CD4-positive, alpha-beta T cell (primary cell): ENCODE data around the gene PAPOLA. TPM values are rescaled to one million over a fixed set of nuclear protein-coding genes. Genes with fewer than 3 reads are reported as not detected.
"Not testable (repeated sequence)": the region's sequence is repeated elsewhere in the genome, so short reads cannot be mapped to it uniquely, and the experiment has no call there.

Source experiments
- ATAC-seq: fragments of 200-7000 bp; cut with Tn5 transposase; one replicate; pipeline ENCODE4 v1.10.0; 2022; ENCODE audit warnings: mild to moderate bottlenecking; ENCODE audit not compliant: poor library complexity
- CTCF ChIA-PET: fragments of 350-600 bp; sonication (Branson Sonifier 250); formaldehyde crosslinking; loops from one replicate; lab custom pipeline; 2021; ENCODE audit warnings: antibody characterized with exemption, inconsistent platforms; lab: Charles Lee
- POLR2A ChIA-PET: fragments of 350-600 bp; sonication (Branson Sonifier 250); formaldehyde crosslinking; loops from one replicate; lab custom pipeline; 2021; ENCODE audit warnings: antibody characterized with exemption, inconsistent platforms; lab: Charles Lee
- DNase-seq, 14 experiments: peaks; one replicate each; pipeline ENCODE4 v3.0.0-alpha.2; 2013 to 2020; ENCODE audit warnings: mixed read lengths in 2 of 14
- H3K27ac ChIP-seq, 2 donors: one replicate each; pipeline versions ENCODE4 v1.5.1 to v1.7.0; 2013; ENCODE audit warnings: low read length in 2 of 2, low read depth in 1 of 2, mild to moderate bottlenecking in 1 of 2
- H3K27me3 ChIP-seq, 2 experiments: 1 replicate in 1 of 2; 2 replicates in 1 of 2; pipeline versions ENCODE4 v1.6.1 to v1.7.0; 2013; ENCODE audit warnings: low read length in 2 of 2, control low read depth in 1 of 2, mild to moderate bottlenecking in 1 of 2, moderate library complexity in 1 of 2; ENCODE audit not compliant: insufficient read depth in 2 of 2, control insufficient read depth in 1 of 2
- H3K36me3 ChIP-seq: one replicate; pipeline ENCODE4 v1.6.1; 2013; ENCODE audit warnings: low read length, control low read depth; ENCODE audit not compliant: insufficient read depth
- H3K4me1 ChIP-seq: one replicate; pipeline ENCODE4 v1.6.1; 2013; ENCODE audit warnings: low read length, control low read depth; ENCODE audit not compliant: insufficient read depth
- H3K4me3 ChIP-seq: one replicate; pipeline ENCODE4 v1.5.1; 2013; ENCODE audit warnings: mild to moderate bottlenecking, low read length, moderate library complexity
- H3K9me3 ChIP-seq, 2 experiments: 1 replicate in 1 of 2; 2 replicates in 1 of 2; pipeline versions ENCODE4 v1.6.1 to v1.7.0; 2013; ENCODE audit warnings: low read length in 2 of 2, mild to moderate bottlenecking in 2 of 2, control low read depth in 1 of 2, moderate library complexity in 1 of 2; ENCODE audit not compliant: control insufficient read depth in 1 of 2, insufficient read depth in 1 of 2
- H3K27ac Mint-ChIP-seq: one replicate; pipeline ENCODE4 v1.8.0; 2020; ENCODE audit warnings: mixed read lengths
- H3K27me3 Mint-ChIP-seq: one replicate; pipeline ENCODE4 v1.8.0; 2021; ENCODE audit warnings: mixed read lengths
- H3K36me3 Mint-ChIP-seq: one replicate; pipeline ENCODE4 v1.8.0; 2021; ENCODE audit warnings: low read depth, mixed read lengths
- H3K4me1 Mint-ChIP-seq: one replicate; pipeline ENCODE4 v1.8.0; 2021; ENCODE audit warnings: low read depth, mixed read lengths
- H3K4me3 Mint-ChIP-seq: one replicate; pipeline ENCODE4 v1.8.0; 2020; ENCODE audit warnings: mild to moderate bottlenecking, mixed read lengths
- H3K9me3 Mint-ChIP-seq: one replicate; pipeline ENCODE4 v1.8.0; 2020; ENCODE audit warnings: mixed read lengths
- intact Hi-C, 2 experiments: fragments of 100-400 bp; cut with DNase I in 1 of 2; cut with micrococcal nuclease in 1 of 2; formaldehyde crosslinking; loops; one replicate each; pipeline versions ENCODE4 v1.15.1 to v1.9.0; 2023 to 2025; cut with DNase I, micrococcal nuclease
- total RNA-seq, 174 experiments: library from RNA in 2 of 174; stranded (reverse) in 2 of 174; gene quantifications; one replicate each; pipeline ENCODE4 v1.2.3 and lab custom pipeline; 2021 to 2026
- TF ChIP-seq, protein P1 (sequence below): fragments of 200-600 bp; IDR thresholded peaks from one replicate; pipeline ENCODE4 v1.8.0; 2022; ENCODE audit warnings: antibody characterized with exemption, mild to moderate bottlenecking

The PAPOLA gene
- total RNA-seq, 2 experiments from 2014 or later: 140 to 148 TPM

DNA sequence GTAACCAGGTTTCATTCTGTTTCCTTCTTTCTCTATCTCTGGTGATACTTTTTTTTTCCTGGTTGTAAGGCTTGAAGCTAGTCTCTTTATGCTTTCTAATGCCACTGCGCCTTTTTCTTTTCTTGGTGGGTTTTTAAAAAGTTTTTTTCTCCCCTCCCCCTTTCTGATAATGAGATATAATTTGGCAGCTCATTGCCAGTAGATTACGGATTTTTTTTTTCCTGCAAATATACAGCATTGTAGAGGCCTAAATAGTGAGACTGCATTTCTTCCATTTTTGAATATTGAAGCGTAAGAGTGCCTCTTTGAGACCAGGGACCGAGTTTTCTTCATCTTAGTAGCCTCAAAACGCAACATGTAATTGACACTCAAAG, 1.1 kb downstream of the PAPOLA start:
- no peaks in the 10 kb centered on the region for H3K36me3 ChIP-seq
- POLR2A ChIA-PET: interaction anchor here (0.6 to 1.3 kb wide), 3 partner anchors 9 to 22 kb away, joined by 4 to 8 read pairs (median 4); no protein-coding TSS in a partner anchor
- Mint-ChIP-seq H3K27me3 (no peaks in the 10 kb centered on the region), H3K27ac (peak overlapping the region; percentile 87), H3K4me1 (peaks cover 53% of the 10 kb centered on the region), H3K9me3 (no peaks in the 10 kb centered on the region), H3K36me3 (peaks cover 43% of the 10 kb centered on the region), H3K4me3 (peak overlapping the region; percentile 97)
- no peaks in the 10 kb centered on the region for H3K9me3 ChIP-seq
- H3K27ac ChIP-seq: peak overlapping the region; percentile 93 to 96
- peaks cover 42% of the 10 kb centered on the region for H3K4me1 ChIP-seq
- H3K27me3 ChIP-seq: no peaks in the 10 kb centered on the region
- ATAC-seq: no peak
- CTCF ChIA-PET: no interaction called here
- DNase-seq: no peak
- H3K4me3 ChIP-seq: peak overlapping the region; percentile 80
- intact Hi-C loops: loop anchor here (1.0 to 10.0 kb wide), 5 partner anchors 9 to 292 kb away; partner anchors contain the start of genes AK7 (in 1 of the 2), ATG2B (in 1 of the 2) and GSKIP (in 1 of the 2)
- TF ChIP-seq, protein P1, sequence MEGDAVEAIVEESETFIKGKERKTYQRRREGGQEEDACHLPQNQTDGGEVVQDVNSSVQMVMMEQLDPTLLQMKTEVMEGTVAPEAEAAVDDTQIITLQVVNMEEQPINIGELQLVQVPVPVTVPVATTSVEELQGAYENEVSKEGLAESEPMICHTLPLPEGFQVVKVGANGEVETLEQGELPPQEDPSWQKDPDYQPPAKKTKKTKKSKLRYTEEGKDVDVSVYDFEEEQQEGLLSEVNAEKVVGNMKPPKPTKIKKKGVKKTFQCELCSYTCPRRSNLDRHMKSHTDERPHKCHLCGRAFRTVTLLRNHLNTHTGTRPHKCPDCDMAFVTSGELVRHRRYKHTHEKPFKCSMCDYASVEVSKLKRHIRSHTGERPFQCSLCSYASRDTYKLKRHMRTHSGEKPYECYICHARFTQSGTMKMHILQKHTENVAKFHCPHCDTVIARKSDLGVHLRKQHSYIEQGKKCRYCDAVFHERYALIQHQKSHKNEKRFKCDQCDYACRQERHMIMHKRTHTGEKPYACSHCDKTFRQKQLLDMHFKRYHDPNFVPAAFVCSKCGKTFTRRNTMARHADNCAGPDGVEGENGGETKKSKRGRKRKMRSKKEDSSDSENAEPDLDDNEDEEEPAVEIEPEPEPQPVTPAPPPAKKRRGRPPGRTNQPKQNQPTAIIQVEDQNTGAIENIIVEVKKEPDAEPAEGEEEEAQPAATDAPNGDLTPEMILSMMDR: no peak

DNA sequence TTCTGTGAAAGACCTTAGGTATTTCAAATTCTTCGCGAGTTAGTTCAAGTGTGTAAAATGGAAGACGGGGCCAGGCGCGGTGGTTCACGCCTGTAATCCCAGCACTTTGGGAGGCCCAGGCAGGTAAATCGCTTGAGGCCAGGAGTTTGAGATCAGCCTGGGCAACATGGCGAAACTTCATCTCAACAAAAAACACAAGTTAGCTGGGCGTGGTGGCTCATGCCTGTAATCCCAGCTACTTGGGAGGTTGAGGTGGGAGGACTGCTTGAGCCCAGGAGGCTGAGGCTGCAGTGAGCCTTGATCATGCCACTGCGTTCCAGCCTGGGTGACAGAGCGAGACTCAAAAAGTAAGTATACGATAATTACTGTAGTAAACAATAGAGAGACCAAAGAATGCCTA, 2.2 kb downstream of the PAPOLA start:
- CTCF ChIA-PET, POLR2A ChIA-PET, H3K9me3 Mint-ChIP-seq, DNase-seq, ATAC-seq, H3K36me3 ChIP-seq, H3K4me3 ChIP-seq, H3K9me3 ChIP-seq, H3K27me3 Mint-ChIP-seq, H3K27ac ChIP-seq, H3K27me3 ChIP-seq: not testable (repeated sequence)
- intact Hi-C loops: loop anchor here in 1 of 2 experiments (10.0 kb wide), 1 partner anchor 140 kb away; the partner anchor contains the start of genes ATG2B and GSKIP
- Mint-ChIP-seq H3K4me1 (peaks cover 63% of the 10 kb centered on the region), H3K4me3 (peak overlapping the region; percentile 97), H3K27ac (peak overlapping the region; percentile 87), H3K36me3 (peaks cover 43% of the 10 kb centered on the region)
- peaks cover 46% of the 10 kb centered on the region for H3K4me1 ChIP-seq

DNA sequence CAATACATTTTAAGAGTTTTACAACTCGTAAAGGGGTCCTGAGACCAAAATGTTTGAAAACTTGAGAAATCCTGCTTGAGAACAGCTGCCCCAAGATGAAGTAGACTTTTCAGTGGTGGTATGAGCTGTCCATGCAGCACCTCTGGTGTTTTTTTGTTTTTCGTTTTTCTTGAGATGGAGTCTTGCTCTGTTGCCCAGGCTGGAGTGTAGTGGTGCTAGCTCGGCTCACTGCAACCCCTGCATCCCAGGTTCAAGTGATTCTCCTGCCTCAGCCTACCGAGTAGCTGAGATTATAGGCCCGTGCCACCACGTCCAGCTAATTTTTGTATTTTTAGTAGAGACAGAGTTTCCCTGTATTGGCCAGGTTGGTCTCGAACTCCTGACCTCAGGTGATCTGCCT, 5.5 kb downstream of the PAPOLA start:
- no peaks in the 10 kb centered on the region for H3K27me3 Mint-ChIP-seq
- peaks cover 89% of the 10 kb centered on the region for H3K4me1 Mint-ChIP-seq
- ATAC-seq (no peak), DNase-seq (no peak)
- no peaks in the 10 kb centered on the region for H3K9me3 ChIP-seq
- H3K9me3 Mint-ChIP-seq: no peaks in the 10 kb centered on the region
- no peak overlapping the region for H3K27ac ChIP-seq
- H3K4me3 ChIP-seq: no peak overlapping the region
- ChIA-PET CTCF (interaction anchor here (0.7 kb wide), 1 partner anchor 29 kb away, joined by 3 read pairs; no protein-coding TSS in a partner anchor), POLR2A (no interaction called here)
- peaks cover 33% of the 10 kb centered on the region for H3K36me3 Mint-ChIP-seq
- H3K27ac Mint-ChIP-seq: peak overlapping the region; percentile 63
- peaks cover 42% of the 10 kb centered on the region for H3K4me1 ChIP-seq
- H3K36me3 ChIP-seq: no peaks in the 10 kb centered on the region
- intact Hi-C loops: loop anchor here in 1 of 2 experiments (10.0 kb wide), 1 partner anchor 143 kb away; the partner anchor contains the start of genes ATG2B and GSKIP
- no peaks in the 10 kb centered on the region for H3K27me3 ChIP-seq
- peak overlapping the region; percentile 50 for H3K4me3 Mint-ChIP-seq
- TF ChIP-seq, protein P1: no peak
